ENCODE measurements around the gene AR.

The AR gene

GRCh38 chrX:67564475-67564874 lies 20.7 kb downstream of the AR start:
- DNase-seq: no peak

- DNase-seq: no peak
Measured at GRCh38 chrX:67568769-67569168, 24.9 kb downstream of the AR start.

DNA sequence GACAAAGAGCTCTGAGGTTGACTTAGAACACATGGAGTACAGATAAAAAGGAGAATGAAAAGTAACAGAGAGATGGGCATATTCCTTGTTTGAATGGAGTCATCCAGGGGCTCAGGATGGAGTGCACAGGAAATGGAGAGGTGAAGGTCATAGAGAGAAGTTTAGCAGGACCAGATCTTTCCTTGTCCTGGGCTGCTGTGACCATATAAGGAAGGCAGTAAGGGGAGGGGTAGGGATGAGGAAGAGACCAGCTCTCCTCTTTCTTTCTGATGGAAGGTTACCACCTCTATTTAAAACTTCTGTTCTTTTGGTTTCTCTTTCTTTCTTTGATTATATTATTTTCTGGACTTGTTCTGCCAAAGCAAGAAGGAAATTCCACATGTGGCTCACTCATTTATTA lies 27.0 kb downstream of the AR start:
- DNase-seq: no peak

- no peak for DNase-seq
Measured at GRCh38 chrX:67574696-67575095, 30.9 kb downstream of the AR start.

GRCh38 chrX:67582436-67582835 lies 38.6 kb downstream of the AR start:
- DNase-seq: no peak

- no peak for DNase-seq
Measured at GRCh38 chrX:67583171-67583570, 39.4 kb downstream of the AR start.

DNA sequence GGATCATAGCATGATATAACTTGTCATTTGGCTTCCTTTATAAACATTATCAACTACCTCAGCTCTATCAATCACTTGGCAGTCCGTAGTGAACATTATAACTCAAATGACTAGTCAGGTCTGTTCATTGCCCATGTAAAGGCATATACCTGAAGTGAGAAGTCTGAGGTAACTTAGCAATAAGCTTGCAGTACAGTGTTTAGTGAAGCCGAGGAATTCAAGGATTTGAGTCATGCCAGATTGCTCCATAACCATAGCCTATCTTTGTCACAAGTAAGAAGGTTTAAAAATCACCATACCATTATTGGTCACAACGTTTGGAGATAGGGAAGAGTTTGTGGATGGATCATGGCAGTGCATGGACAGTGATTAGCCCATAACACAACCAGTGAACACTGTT lies 41.6 kb downstream of the AR start:
- no peak for DNase-seq

- no peak for DNase-seq
Measured at GRCh38 chrX:67587946-67588624, 44.3 kb downstream of the AR start.

GRCh38 chrX:67596839-67597790 lies 53.3 kb downstream of the AR start:
- no peak for DNase-seq

DNA sequence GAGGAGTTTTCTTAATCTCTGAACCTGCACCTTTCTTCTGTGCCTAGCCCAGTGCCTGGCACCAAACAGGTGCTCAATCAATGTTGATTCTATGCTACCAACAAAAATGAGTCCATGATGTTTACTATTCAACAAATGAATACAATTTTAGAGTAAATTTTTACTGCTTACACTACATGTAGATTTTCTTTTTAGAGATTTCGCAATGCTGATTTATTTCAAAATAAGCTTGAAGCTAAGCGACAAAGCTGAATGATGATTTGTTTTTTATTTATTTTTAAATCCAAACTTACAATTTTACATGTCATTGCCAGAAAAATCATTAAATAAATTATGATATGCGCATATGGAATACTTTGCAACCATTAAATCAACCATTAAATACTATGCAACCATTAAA lies 55.7 kb downstream of the AR start:
- DNase-seq: no peak

- DNase-seq: no peak
Measured at GRCh38 chrX:67601771-67602170, 58.0 kb downstream of the AR start.

DNA sequence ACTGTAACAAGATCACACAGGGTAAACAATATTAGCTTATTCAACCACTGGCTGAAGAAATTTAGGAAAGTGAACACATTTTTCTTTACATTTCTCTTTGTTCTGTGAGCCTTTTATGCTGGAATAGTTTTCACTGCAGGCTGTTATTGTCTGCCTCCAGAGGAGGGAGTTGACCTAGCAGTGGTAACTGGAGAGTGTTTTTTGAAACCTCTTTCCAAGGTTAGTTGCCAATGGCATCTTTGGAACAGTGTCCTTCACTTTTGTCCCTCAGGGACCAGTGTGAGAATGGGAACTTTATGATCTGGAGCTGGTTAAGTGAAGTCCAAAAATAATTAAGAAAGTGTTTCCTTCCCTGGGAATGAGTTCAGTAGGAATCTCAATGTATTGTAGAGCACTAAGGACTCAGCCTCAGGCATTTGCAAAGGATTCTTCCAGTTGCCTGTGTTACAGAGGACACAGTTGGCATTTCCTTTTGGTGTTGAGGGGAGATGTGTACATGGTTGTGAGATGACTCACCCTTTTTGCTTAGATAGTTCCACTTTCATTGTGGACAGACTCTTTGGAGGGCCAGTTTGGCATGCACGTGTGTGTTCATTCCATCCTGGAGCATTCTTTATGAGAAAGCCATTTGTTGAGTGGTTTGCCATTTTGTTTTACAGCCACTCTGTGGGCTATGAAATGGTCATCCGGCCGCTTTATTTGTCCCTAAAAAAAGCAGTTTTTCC lies 61.3 kb downstream of the AR start:
- no peak for DNase-seq

GRCh38 chrX:67607466-67607865 lies 63.6 kb downstream of the AR start:
- DNase-seq: no peak

- DNase-seq: no peak
Measured at GRCh38 chrX:67610282-67610681, 66.5 kb downstream of the AR start.

GRCh38 chrX:67612231-67612630 lies 68.4 kb downstream of the AR start:
- DNase-seq: no peak

DNA sequence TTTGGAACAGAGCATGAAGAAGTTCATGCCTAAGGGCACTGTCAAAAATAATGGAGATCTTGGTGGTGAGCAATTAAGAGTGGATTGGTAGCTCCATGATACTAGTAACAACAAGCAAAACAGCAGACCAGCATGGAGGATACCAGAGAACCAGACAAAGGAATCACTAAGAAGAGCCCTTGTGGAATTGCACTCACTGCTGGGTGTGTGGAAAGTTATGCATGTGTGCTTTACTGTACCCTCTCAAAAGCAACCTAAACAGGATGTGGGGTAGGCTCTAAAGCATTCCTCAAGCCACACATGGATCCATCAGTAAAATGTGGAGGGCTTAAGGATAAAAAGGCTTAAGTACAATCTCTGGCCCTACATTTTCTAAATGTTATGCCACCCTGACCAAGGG lies 69.5 kb downstream of the AR start:
- no peak for DNase-seq

DNA sequence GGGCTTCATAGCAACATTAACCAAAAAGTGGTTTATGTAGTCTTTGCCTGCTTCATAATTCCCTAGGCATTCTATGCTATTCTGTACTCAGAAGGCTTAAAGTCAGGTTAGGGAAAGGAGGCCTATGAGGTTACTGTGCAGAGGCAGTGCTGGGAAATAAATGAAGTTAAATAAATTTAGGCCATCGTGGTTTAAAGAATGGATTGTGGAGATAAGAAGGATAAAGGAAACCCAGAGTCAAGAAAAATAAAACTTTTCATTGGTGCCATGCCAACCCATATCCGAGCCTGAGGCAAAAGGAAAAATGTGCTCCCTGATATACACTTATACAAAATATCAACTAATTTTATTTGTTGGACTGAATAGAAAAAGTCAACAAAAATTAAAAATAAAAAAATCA lies 70.2 kb downstream of the AR start:
- DNase-seq: no peak

DNA sequence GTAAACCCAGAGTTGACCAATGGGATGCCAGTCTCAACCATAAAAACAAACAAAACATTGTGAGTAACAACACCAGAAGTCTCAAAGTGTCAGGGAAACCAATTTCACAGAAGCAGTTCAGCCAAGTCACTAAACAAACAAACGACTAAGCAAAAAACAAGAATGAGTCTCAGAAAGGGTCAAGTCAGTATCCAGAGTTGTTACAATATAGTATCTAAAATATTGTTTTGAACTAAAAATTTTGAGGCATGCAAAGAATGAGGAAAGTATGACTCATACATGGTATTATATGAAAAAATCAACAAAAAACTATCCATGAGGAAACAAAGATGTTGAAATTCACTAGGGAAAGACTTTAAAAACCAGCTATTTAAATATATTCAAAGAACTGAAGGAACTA lies 70.6 kb downstream of the AR start:
- DNase-seq: no peak

- no peak for DNase-seq
Measured at GRCh38 chrX:67619253-67619652, 75.4 kb downstream of the AR start.

- no peak for DNase-seq
Measured at GRCh38 chrX:67622053-67622585, 78.3 kb downstream of the AR start.

GRCh38 chrX:67624325-67624724 lies 80.5 kb downstream of the AR start:
- DNase-seq: no peak

DNA sequence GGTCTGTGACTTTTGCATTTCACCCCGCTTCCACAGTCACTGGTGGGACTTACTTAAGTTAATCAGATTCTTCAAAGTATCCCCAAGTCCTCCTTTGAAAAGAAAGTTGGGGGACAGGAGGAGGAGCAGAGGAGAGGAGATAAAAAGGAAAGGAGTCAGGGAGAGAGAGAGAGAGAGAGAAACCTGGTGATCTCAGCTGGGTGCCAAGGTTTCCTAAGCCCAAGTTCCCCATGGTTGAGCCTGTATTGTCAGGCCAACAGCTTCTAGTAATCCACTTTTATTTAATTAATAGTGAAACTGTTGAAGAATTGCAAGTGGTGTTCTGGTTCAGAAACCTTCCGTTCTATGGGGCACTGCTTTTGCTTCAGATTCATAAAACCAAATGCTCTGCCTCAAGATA lies 91.6 kb downstream of the AR start:
- DNase-seq: no peak

DNA sequence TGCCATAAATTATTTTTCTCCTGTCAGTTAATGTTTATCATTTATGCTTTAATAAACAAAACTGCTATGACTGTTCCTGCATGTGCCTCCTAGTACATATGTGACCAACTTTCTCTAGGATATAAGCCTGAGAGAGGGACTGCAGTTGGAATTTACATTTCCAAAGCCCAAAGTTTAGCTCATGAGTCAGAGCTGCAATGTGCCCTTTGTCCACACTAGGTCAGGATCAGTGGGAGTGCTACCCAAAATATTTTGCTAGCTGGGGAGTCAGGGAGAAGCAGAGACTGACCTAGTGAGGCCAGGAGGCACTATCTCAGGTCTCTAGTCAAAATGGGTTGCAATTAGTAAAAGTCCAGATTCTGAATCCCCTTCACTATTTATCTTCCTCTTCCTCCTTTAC lies 92.7 kb downstream of the AR start:
- no peak for DNase-seq

Data from NCI-H510A treated with DMSO at 0.1 percent for 48 hours (cell line).